ENCODE measurements around the gene RPS6KC1.
A peak's percentile ranks its signal among the peaks of the same experiment; 100 is the strongest.

The RPS6KC1 gene

GRCh38 chr1:213103377-213104306, 52.6 kb downstream of the RPS6KC1 start:
- TF ChIP-seq EP300 (IDR thresholded peaks at IDR 0.05; ENCODE audit: borderline replicate concordance) (no peak), RAD21 (IDR thresholded peaks at IDR 0.05; ENCODE audit: low read depth) (no peak), EGR1 (IDR thresholded peaks at IDR 0.05) (no peak), NFIC (IDR thresholded peaks at IDR 0.05) (no peak), CEBPB (IDR thresholded peaks at IDR 0.05) (no peak), TAF1 (IDR thresholded peaks at IDR 0.05; ENCODE audit: low read depth) (no peak), FOXM1 (IDR thresholded peaks at IDR 0.05; ENCODE audit: borderline replicate concordance, low read depth) (no peak), TCF12 (IDR thresholded peaks at IDR 0.05; ENCODE audit: low read depth) (no peak), CREB1 (IDR thresholded peaks at IDR 0.05; ENCODE audit: low read depth) (no peak), YY1 (IDR thresholded peaks at IDR 0.05; ENCODE audit: low read depth) (no peak), ZBTB7A (IDR thresholded peaks at IDR 0.05; ENCODE audit: low read depth) (no peak), TEAD4 (IDR thresholded peaks at IDR 0.05) (no peak)
- TF ChIP-seq, protein P1, sequence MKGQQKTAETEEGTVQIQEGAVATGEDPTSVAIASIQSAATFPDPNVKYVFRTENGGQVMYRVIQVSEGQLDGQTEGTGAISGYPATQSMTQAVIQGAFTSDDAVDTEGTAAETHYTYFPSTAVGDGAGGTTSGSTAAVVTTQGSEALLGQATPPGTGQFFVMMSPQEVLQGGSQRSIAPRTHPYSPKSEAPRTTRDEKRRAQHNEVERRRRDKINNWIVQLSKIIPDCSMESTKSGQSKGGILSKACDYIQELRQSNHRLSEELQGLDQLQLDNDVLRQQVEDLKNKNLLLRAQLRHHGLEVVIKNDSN (IDR thresholded peaks at IDR 0.05): no peak
- TF ChIP-seq, protein P2, sequence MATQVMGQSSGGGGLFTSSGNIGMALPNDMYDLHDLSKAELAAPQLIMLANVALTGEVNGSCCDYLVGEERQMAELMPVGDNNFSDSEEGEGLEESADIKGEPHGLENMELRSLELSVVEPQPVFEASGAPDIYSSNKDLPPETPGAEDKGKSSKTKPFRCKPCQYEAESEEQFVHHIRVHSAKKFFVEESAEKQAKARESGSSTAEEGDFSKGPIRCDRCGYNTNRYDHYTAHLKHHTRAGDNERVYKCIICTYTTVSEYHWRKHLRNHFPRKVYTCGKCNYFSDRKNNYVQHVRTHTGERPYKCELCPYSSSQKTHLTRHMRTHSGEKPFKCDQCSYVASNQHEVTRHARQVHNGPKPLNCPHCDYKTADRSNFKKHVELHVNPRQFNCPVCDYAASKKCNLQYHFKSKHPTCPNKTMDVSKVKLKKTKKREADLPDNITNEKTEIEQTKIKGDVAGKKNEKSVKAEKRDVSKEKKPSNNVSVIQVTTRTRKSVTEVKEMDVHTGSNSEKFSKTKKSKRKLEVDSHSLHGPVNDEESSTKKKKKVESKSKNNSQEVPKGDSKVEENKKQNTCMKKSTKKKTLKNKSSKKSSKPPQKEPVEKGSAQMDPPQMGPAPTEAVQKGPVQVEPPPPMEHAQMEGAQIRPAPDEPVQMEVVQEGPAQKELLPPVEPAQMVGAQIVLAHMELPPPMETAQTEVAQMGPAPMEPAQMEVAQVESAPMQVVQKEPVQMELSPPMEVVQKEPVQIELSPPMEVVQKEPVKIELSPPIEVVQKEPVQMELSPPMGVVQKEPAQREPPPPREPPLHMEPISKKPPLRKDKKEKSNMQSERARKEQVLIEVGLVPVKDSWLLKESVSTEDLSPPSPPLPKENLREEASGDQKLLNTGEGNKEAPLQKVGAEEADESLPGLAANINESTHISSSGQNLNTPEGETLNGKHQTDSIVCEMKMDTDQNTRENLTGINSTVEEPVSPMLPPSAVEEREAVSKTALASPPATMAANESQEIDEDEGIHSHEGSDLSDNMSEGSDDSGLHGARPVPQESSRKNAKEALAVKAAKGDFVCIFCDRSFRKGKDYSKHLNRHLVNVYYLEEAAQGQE (IDR thresholded peaks at IDR 0.05; ENCODE audit: low read depth): no peak
- TF ChIP-seq, protein P3, sequence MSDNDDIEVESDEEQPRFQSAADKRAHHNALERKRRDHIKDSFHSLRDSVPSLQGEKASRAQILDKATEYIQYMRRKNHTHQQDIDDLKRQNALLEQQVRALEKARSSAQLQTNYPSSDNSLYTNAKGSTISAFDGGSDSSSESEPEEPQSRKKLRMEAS (IDR thresholded peaks at IDR 0.05): no peak

DNA sequence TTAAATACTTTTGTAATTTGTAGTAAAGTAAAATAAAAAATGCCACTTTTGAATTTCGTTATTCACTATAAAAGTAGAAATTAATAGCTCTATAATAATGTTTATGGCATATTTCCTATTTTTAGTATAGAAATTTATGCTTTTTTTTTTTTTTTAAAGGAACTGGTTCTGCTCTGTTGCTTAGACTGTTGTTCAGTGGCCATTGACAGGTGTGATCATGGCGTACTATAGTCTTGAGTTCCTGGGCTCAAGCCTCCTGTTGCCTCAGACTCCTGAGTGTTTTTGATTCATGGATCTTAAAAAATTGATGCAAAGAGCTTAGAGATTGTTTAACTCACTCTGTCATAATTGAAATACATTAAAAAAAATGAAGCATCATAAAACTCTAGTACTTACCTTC, 53.6 kb downstream of the RPS6KC1 start:
- TF ChIP-seq TAF1 (IDR thresholded peaks at IDR 0.05; ENCODE audit: low read depth): no peak
- TF ChIP-seq FOXM1 (IDR thresholded peaks at IDR 0.05; ENCODE audit: borderline replicate concordance, low read depth): no peak
- TF ChIP-seq, protein P2 (IDR thresholded peaks at IDR 0.05; ENCODE audit: low read depth): no peak
- TF ChIP-seq TEAD4 (IDR thresholded peaks at IDR 0.05): no peak

- TF ChIP-seq, protein P1 (IDR thresholded peaks at IDR 0.05): 0 out of 2 replicates have a peak, but pooled peaks have one; percentile 30
- no peak for TF ChIP-seq CEBPB (IDR thresholded peaks at IDR 0.05)
Measured at GRCh38 chr1:213106298-213106697, 55.3 kb downstream of the RPS6KC1 start.

- TF ChIP-seq, protein P3 (IDR thresholded peaks at IDR 0.05): no peak
- TF ChIP-seq, protein P2 (IDR thresholded peaks at IDR 0.05; ENCODE audit: low read depth): no peak
- TF ChIP-seq TAF1 (IDR thresholded peaks at IDR 0.05; ENCODE audit: low read depth) (no peak), TEAD4 (IDR thresholded peaks at IDR 0.05) (no peak), EGR1 (IDR thresholded peaks at IDR 0.05) (no peak), ZBTB7A (IDR thresholded peaks at IDR 0.05; ENCODE audit: low read depth) (no peak), CREB1 (IDR thresholded peaks at IDR 0.05; ENCODE audit: low read depth) (no peak)
Measured at GRCh38 chr1:213107613-213108012, 56.6 kb downstream of the RPS6KC1 start.

Measured in Ishikawa (cell line).